LNCaP clone FGC (cell line): ENCODE results near the gene JPH3.

ENCODE experiments used
- DNase-seq: peaks from one replicate; pipeline ENCODE4 v3.0.0-alpha.2; 2011; ENCODE audit warnings: low read depth
- H3K4me3 ChIP-seq: 2 replicates; pipeline ENCODE4 v1.5.1; 2011; ENCODE audit warnings: mild to moderate bottlenecking, low read depth, low read length, control low read depth
- TF ChIP-seq, protein P1 (sequence below): IDR thresholded peaks from 2 replicates; pipeline ENCODE4 v1.5.1; 2012; ENCODE audit warnings: mild to moderate bottlenecking; ENCODE audit not compliant: control insufficient read depth, insufficient read depth; ENCODE audit errors: extremely low read depth

JPH3 gene

DNA sequence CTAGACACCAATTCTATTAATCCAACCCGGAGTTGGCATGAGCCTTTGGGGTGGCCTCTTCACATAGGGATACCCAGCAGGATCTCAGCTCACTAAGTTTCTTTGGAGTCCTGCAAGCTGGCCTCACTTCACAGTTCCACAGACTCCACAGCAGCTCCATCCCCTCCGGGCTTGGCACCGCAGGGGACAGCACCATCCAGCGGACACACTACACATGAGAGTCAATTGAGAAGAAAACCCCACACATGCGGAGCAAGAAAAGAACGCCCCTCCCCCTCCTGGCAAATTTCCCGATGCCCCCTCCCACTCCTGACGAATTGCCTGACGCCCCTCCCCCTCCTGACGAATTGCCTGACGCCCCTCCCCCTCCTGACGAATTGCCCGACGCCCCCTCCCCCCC, 132.3 kb downstream of the JPH3 start:
- no peak overlapping the region for H3K4me3 ChIP-seq
- no peak for DNase-seq
- TF ChIP-seq, protein P1, sequence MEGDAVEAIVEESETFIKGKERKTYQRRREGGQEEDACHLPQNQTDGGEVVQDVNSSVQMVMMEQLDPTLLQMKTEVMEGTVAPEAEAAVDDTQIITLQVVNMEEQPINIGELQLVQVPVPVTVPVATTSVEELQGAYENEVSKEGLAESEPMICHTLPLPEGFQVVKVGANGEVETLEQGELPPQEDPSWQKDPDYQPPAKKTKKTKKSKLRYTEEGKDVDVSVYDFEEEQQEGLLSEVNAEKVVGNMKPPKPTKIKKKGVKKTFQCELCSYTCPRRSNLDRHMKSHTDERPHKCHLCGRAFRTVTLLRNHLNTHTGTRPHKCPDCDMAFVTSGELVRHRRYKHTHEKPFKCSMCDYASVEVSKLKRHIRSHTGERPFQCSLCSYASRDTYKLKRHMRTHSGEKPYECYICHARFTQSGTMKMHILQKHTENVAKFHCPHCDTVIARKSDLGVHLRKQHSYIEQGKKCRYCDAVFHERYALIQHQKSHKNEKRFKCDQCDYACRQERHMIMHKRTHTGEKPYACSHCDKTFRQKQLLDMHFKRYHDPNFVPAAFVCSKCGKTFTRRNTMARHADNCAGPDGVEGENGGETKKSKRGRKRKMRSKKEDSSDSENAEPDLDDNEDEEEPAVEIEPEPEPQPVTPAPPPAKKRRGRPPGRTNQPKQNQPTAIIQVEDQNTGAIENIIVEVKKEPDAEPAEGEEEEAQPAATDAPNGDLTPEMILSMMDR, result no peak

DNA sequence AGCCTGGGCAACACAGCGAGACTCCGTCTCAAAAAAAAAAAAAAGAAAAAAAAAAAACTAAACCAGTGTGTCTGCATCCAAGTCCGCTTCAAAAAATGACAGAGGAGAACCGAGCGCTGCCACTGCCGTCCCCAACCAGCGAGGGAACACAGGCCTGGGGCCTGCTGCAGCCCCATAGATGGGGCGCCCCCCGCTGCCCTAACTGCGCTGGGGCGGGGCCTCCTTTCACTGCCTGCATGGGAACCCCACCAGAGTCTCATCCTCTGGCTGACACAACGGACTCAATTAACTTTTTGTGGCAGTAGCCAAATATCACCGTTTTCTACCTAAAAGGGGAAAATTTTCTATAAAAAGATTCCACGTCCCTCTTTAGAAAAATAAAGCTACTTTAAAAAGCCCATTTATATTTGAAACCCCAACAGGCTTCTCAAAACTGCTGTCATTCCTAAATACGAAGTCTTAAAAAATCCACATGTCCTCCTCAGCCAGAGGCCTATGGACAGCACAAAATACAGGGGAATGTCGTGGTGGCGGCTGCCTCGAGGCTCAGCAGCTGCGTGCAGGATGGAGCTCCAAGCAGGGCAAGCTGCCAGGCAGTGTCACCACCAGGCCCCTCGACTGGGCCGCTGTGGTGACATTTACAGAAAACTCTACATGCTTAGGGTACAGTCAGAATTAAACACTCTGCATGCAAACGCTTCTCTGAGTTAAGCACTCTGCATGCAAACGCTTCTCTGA, 133.1 kb downstream of the JPH3 start:
- TF ChIP-seq, protein P1, result no peak
- no peak for DNase-seq
- H3K4me3 ChIP-seq, result no peak overlapping the region

DNA sequence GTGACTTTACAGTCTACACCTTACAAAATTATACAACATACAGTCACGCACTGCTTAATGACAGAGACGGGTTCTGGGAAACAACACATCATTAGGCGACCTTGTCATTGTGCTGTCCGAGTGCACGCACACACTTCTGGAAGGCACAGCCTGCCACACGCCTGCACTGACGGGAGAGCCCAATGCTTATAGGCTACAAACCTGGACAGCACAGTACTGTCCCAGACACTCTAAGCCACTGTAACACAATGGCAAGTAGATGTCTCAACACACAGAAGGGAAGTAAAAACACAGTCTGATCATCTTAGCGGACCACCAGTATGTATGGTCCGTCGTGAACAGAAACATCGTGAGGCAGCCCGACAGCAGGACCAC, 133.7 kb downstream of the JPH3 start:
- TF ChIP-seq, protein P1, result no peak
- no peak overlapping the region for H3K4me3 ChIP-seq
- no peak for DNase-seq

DNA sequence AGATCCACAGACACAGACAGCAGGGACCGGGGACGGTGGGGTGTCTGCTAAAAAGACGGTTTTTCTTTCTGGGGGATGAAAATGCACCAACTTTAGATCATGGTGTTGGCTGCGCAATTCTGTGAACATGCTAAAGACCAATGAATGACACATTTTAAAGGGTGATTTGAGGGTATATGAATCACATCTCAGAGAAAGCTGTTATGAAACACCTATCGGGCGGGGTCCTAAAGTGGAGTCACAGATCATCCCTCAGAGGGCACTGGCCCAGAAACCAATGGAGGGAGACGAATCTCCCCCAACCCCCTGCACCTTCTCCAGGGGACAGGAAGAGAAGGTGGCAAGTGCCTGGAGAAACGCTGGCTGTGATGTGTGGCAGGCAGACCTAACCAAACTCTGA, 137.5 kb downstream of the JPH3 start:
- TF ChIP-seq, protein P1, result no peak
- no peak for DNase-seq
- H3K4me3 ChIP-seq, result no peak overlapping the region

DNA sequence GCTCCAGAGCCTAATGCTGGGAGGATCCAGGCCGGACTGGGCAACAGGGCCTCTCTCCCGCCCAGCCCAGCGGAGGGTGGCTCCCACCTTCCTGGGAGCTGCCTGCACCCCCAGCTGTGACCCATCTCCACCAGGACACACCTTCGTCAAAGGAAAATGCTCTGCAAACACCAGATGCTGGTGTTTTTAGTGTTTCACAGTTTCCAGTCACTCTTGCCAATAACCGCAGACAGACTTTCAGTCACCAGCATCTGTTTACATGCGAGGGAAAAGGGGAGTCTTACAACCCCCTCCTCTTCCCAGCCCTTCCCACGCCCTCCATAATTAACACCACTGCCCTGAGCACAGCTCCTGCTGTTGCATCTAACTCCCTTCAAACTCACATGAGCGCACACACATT, 138.1 kb downstream of the JPH3 start:
- no peak for DNase-seq
- TF ChIP-seq, protein P1, result no peak

DNA sequence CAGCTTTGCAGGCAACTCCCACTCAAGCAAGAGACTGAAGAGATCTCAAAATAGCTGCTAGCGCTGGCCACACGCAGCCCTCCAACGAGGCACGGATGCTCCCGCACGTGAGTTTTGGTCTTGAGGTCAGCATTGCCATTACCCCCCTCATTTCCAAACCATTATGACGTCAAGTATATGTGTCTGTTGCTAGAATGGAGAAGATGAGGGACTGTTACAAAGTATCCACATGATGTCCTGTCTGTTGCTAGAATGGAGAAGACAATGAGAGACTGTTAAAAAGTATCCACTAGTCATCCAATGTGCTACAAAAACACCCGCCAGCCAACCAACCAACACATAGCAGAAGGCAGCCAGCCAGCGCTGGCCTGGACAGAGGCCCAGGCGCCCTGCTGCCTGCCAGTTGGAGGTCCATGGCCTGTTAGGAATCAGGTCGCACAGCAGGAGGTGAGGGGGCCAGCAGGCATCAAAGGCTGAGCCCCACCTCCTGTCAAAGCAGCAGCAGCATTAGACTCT, 138.7 kb downstream of the JPH3 start:
- TF ChIP-seq, protein P1, result no peak
- DNase-seq, result no peak
- H3K4me3 ChIP-seq, result no peak overlapping the region

More for the DNA sequence above, 138.1 kb downstream of the JPH3 start:
- H3K4me3 ChIP-seq, result no peak overlapping the region
